Measurements from ENCODE around the gene KYAT1.
A peak's percentile ranks its signal among the peaks of the same experiment; 100 is the strongest.

KYAT1 gene

GRCh38 chr9:128829477-128830251 is 52.1 kb downstream of the KYAT1 start, which contains the start of gene SPOUT1:
SPOUT1 (minus strand) TSS chr9:128829794; CDS start chr9:128829780, 14 bp downstream.
- peak within 1 kb of the TSS; percentile 5 for H3K27ac ChIP-seq (ENCODE audit: low read depth, low read length, poor library complexity, severe bottlenecking)
- no peaks in the 10 kb centered on the region for H4K20me1 ChIP-seq (ENCODE audit: insufficient read depth, low read length)
- no peaks in the 10 kb centered on the region for H3K9me3 ChIP-seq (ENCODE audit: low read length)
- H3K79me2 ChIP-seq (ENCODE audit: insufficient read depth, low read length), result peaks cover 8% of the 10 kb centered on the region; the same call in 1 of the 2 replicates
- H3K9ac ChIP-seq (ENCODE audit: low read length), result peak within 1 kb of the TSS; percentile 90
- H3F3A ChIP-seq (ENCODE audit: insufficient read depth, low read length), result no peaks in the 10 kb centered on the region
- TF ChIP-seq CTCF (IDR thresholded peaks at IDR 0.05; ENCODE audit: low read length), result no peak
- no peak for TF ChIP-seq EZH2 (IDR thresholded peaks at IDR 0.05; ENCODE audit: borderline replicate concordance, low read length)
- no peaks in the 10 kb centered on the region for H3K9me2 ChIP-seq (ENCODE audit: low read depth, low read length)
- peak within 1 kb of the TSS; percentile 81; the same call in 1 of the 2 replicates for H2AFZ ChIP-seq (ENCODE audit: low read length)
- no peaks in the 10 kb centered on the region for H3K27me3 ChIP-seq (ENCODE audit: insufficient read depth, low read length)
- peaks cover 20% of the 10 kb centered on the region for H3K4me1 ChIP-seq (ENCODE audit: insufficient read depth, low read length, severe bottlenecking)
- peak within 1 kb of the TSS; percentile 85 for H3K4me3 ChIP-seq (ENCODE audit: low read depth, low read length, poor library complexity, severe bottlenecking)
- peak within 1 kb of the TSS; percentile 79 for H3K4me2 ChIP-seq (ENCODE audit: low read length)
- H3K36me3 ChIP-seq (ENCODE audit: insufficient read depth, low read length), result peaks cover 38% of the 10 kb centered on the region

- H3K9me3 ChIP-seq (ENCODE audit: low read length), result no peaks in the 10 kb centered on the region
- H2AFZ ChIP-seq (ENCODE audit: low read length), result no peak overlapping the region
- TF ChIP-seq CTCF (IDR thresholded peaks at IDR 0.05; ENCODE audit: low read length), result no peak
- TF ChIP-seq EZH2 (IDR thresholded peaks at IDR 0.05; ENCODE audit: borderline replicate concordance, low read length), result no peak
- H3K36me3 ChIP-seq (ENCODE audit: insufficient read depth, low read length), result peaks cover 46% of the 10 kb centered on the region
- peak overlapping the region; percentile 79 for H3K4me2 ChIP-seq (ENCODE audit: low read length)
- H3K9me2 ChIP-seq (ENCODE audit: low read depth, low read length), result no peaks in the 10 kb centered on the region
- peaks cover 20% of the 10 kb centered on the region for H3K4me1 ChIP-seq (ENCODE audit: insufficient read depth, low read length, severe bottlenecking)
- H3K27me3 ChIP-seq (ENCODE audit: insufficient read depth, low read length), result no peaks in the 10 kb centered on the region
- no peaks in the 10 kb centered on the region for H3F3A ChIP-seq (ENCODE audit: insufficient read depth, low read length)
- H4K20me1 ChIP-seq (ENCODE audit: insufficient read depth, low read length), result no peaks in the 10 kb centered on the region
- peak overlapping the region; percentile 90 for H3K9ac ChIP-seq (ENCODE audit: low read length)
- peak overlapping the region; percentile 85 for H3K4me3 ChIP-seq (ENCODE audit: low read depth, low read length, poor library complexity, severe bottlenecking)
- peaks cover 8% of the 10 kb centered on the region; the same call in 1 of the 2 replicates for H3K79me2 ChIP-seq (ENCODE audit: insufficient read depth, low read length)
- H3K27ac ChIP-seq (ENCODE audit: low read depth, low read length, poor library complexity, severe bottlenecking), result peak overlapping the region; percentile 4
Measured at GRCh38 chr9:128828719-128829452, 52.9 kb downstream of the KYAT1 start.

GRCh38 chr9:128828267-128828666 is 53.5 kb downstream of the KYAT1 start:
- H3K4me3 ChIP-seq (ENCODE audit: low read depth, low read length, poor library complexity, severe bottlenecking), result peak overlapping the region; percentile 85
- no peaks in the 10 kb centered on the region for H4K20me1 ChIP-seq (ENCODE audit: insufficient read depth, low read length)
- no peak overlapping the region for H2AFZ ChIP-seq (ENCODE audit: low read length)
- peak overlapping the region; percentile 79 for H3K4me2 ChIP-seq (ENCODE audit: low read length)
- H3K9me2 ChIP-seq (ENCODE audit: low read depth, low read length), result no peaks in the 10 kb centered on the region
- H3K27me3 ChIP-seq (ENCODE audit: insufficient read depth, low read length), result no peaks in the 10 kb centered on the region
- peak overlapping the region; percentile 90 for H3K9ac ChIP-seq (ENCODE audit: low read length)
- H3K36me3 ChIP-seq (ENCODE audit: insufficient read depth, low read length), result peaks cover 52% of the 10 kb centered on the region
- H3K9me3 ChIP-seq (ENCODE audit: low read length), result no peaks in the 10 kb centered on the region
- peaks cover 20% of the 10 kb centered on the region for H3K4me1 ChIP-seq (ENCODE audit: insufficient read depth, low read length, severe bottlenecking)
- H3K27ac ChIP-seq (ENCODE audit: low read depth, low read length, poor library complexity, severe bottlenecking), result no peak overlapping the region
- TF ChIP-seq EZH2 (IDR thresholded peaks at IDR 0.05; ENCODE audit: borderline replicate concordance, low read length) (no peak), CTCF (IDR thresholded peaks at IDR 0.05; ENCODE audit: low read length) (peak; percentile 23; the same call in 1 of the 2 replicates)
- no peaks in the 10 kb centered on the region for H3F3A ChIP-seq (ENCODE audit: insufficient read depth, low read length)
- peaks cover 8% of the 10 kb centered on the region; the same call in 1 of the 2 replicates for H3K79me2 ChIP-seq (ENCODE audit: insufficient read depth, low read length)
